Brain microvascular endothelial cell (primary cell): ENCODE results near the gene BRF1.

Source experiments
- DNase-seq: peaks from one replicate; pipeline ENCODE4 v3.0.0-alpha.2; 2020
- H3K27ac ChIP-seq: fragments of 250-450 bp; sonication (Bioruptor Pico); 2 replicates; pipeline ENCODE4 v1.5.1; 2020; ENCODE audit warnings: mild to moderate bottlenecking, moderate library complexity
- H3K27me3 ChIP-seq: fragments of 250-450 bp; sonication (Bioruptor Pico); replicated peaks from 2 replicates; pipeline ENCODE4 v1.5.1; 2020; ENCODE audit warnings: mild to moderate bottlenecking
- H3K36me3 ChIP-seq: fragments of 250-450 bp; sonication (Bioruptor Pico); replicated peaks from 2 replicates; pipeline ENCODE4 v1.5.1; 2020; ENCODE audit warnings: mild to moderate bottlenecking
- H3K4me3 ChIP-seq: 2 replicates; pipeline ENCODE4 v1.5.1; 2011; ENCODE audit warnings: low read depth, mild to moderate bottlenecking, control low read depth, low read length, moderate library complexity
- in situ Hi-C: cut with HindIII; loops from 2 replicates; pipeline ENCODE4 v1.10.0; 2017; ENCODE audit warnings: low sequenced_read_pairs, low pct_ligation_motif_present
- TF ChIP-seq, protein P1 (sequence below): IDR thresholded peaks from 2 replicates; pipeline ENCODE4 v1.5.1; 2011; ENCODE audit warnings: low read depth, mild to moderate bottlenecking, moderate library complexity, low read length, control low read depth, inconsistent platforms; ENCODE audit errors: missing control alignments

BRF1 gene

GRCh38 chr14:105176513-105176912 is 124.3 kb downstream of the BRF1 start:
- Histone ChIP-seq H3K4me3 (no peak overlapping the region), H3K36me3 (no peaks in the 10 kb centered on the region), H3K27me3 (no peaks in the 10 kb centered on the region), H3K27ac (no peak overlapping the region)
- DNase-seq: no peak
- in situ Hi-C loops: no loop called here
- TF ChIP-seq, protein P1, sequence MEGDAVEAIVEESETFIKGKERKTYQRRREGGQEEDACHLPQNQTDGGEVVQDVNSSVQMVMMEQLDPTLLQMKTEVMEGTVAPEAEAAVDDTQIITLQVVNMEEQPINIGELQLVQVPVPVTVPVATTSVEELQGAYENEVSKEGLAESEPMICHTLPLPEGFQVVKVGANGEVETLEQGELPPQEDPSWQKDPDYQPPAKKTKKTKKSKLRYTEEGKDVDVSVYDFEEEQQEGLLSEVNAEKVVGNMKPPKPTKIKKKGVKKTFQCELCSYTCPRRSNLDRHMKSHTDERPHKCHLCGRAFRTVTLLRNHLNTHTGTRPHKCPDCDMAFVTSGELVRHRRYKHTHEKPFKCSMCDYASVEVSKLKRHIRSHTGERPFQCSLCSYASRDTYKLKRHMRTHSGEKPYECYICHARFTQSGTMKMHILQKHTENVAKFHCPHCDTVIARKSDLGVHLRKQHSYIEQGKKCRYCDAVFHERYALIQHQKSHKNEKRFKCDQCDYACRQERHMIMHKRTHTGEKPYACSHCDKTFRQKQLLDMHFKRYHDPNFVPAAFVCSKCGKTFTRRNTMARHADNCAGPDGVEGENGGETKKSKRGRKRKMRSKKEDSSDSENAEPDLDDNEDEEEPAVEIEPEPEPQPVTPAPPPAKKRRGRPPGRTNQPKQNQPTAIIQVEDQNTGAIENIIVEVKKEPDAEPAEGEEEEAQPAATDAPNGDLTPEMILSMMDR: no peak

- TF ChIP-seq, protein P1: no peak
- H3K4me3 ChIP-seq: no peak overlapping the region
- H3K27ac ChIP-seq: no peak overlapping the region
- H3K27me3 ChIP-seq: peaks cover 7% of the 10 kb centered on the region
- DNase-seq: no peak
- in situ Hi-C loops: no loop called here
- no peaks in the 10 kb centered on the region for H3K36me3 ChIP-seq
Measured at GRCh38 chr14:105173901-105174894, 126.6 kb downstream of the BRF1 start.

DNA sequence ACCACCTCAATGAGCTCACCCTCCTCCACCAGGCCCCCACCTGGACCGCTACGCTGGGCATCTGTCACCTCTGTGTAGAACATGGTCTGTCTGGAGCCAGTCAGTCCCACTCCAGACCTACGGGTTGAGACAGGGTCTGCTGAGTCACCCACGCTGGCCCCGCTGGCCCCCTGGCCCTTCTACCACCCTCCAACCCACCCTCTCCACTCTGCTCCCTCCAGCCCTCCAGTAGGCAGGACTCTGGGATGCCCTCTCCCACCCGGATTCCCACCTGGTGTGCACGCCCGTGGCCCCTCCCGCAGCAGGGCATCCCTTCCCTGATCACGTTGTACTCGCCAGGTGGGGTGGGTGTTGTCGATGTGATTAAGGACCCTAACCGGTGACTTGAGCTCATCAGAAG is 127.7 kb downstream of the BRF1 start:
- TF ChIP-seq, protein P1: no peak
- peaks cover 10% of the 10 kb centered on the region for H3K27me3 ChIP-seq
- H3K36me3 ChIP-seq: no peaks in the 10 kb centered on the region
- H3K4me3 ChIP-seq: no peak overlapping the region
- in situ Hi-C loops: no loop called here
- no peak overlapping the region for H3K27ac ChIP-seq
- no peak for DNase-seq

DNA sequence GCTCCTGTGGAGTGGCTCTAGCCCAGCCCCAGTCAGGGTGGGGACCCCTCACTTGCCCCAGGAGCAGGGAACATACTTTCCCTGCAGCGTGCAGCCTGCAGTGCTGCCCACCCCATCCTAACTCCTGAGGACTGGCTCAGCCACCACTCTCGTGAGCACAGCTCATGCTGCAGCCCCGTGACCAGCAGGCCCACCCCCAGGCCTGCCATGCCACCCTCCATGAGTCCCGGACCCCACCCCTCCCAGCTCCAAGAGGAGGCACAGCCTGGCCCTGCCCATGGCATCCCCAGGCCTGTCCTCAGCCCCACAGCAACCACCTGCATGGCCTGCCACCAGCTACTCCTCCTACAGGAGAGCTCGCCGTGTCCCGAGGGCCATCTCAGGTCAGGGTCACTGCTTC is 128.3 kb downstream of the BRF1 start:
- in situ Hi-C loops: no loop called here
- no peak overlapping the region for H3K27ac ChIP-seq
- H3K4me3 ChIP-seq: no peak overlapping the region
- no peaks in the 10 kb centered on the region for H3K36me3 ChIP-seq
- TF ChIP-seq, protein P1: no peak
- no peak for DNase-seq
- H3K27me3 ChIP-seq: peaks cover 15% of the 10 kb centered on the region

DNA sequence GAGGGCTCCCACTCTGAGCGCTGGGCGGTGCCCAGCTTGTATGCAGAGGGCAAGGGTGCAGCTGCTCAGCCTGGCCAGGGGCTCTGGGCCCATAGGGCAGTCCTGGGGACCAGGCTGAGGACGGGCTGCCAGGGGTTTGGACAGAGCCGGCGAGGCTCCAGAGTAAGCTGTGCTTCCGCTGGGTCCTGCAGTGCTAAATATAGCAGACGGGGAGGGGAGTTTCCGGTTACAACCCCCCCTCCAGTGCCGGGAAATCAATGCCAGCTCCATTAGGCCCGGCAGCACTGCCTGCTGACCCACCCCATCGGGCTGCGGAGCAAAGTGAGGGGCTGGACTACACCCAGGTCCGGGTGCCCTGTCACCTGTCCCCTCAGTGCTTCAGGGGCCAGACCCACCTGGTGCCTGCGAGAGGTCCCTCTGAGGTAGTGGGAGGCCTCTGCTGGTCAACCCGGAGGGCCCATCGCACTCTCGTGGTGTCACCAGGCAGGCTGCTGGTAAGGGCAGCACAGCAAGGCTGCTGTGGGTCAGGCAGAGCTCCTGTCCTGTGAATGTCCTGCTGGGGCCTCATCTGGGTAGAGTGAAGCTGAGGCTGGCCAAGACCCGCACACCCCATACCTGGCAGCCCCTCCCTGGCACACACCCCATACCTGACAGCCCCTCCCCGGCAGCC is 129.7 kb downstream of the BRF1 start:
- Histone ChIP-seq H3K4me3 (no peak overlapping the region), H3K36me3 (no peaks in the 10 kb centered on the region), H3K27me3 (peaks cover 17% of the 10 kb centered on the region), H3K27ac (no peak overlapping the region)
- no peak for DNase-seq
- in situ Hi-C loops: no loop called here
- TF ChIP-seq, protein P1: no peak
